H9 (cell line): ENCODE results near the gene MLNR. TPM values are rescaled to one million over a fixed set of nuclear protein-coding genes. Genes with fewer than 3 reads are reported as not detected.

Experiments used
- DNase-seq: peaks from one replicate; pipeline ENCODE4 v3.0.0-alpha.2; 2017
- H2AFZ ChIP-seq: one replicate; pipeline ENCODE4 v1.6.1; 2013; ENCODE audit warnings: mild to moderate bottlenecking, low read length, control low read depth, moderate library complexity
- H2AK5ac ChIP-seq: 2 replicates; pipeline ENCODE4 v1.6.1; 2013; ENCODE audit warnings: low read length, control low read depth, mixed read lengths; ENCODE audit not compliant: insufficient read length
- H2BK120ac ChIP-seq: one replicate; pipeline ENCODE4 v1.6.1; 2013; ENCODE audit warnings: low read depth, mild to moderate bottlenecking, low read length, control low read depth, inconsistent platforms; ENCODE audit not compliant: poor library complexity, severe bottlenecking
- H2BK12ac ChIP-seq: 2 replicates; pipeline ENCODE4 v1.6.1; 2013; ENCODE audit warnings: low read length, control low read depth, mixed read lengths, low read depth; ENCODE audit not compliant: insufficient read length
- H2BK15ac ChIP-seq: 2 replicates; pipeline ENCODE4 v1.6.1; 2013; ENCODE audit warnings: low read depth, low read length, control low read depth
- H2BK20ac ChIP-seq: one replicate; pipeline ENCODE4 v1.6.1; 2013; ENCODE audit warnings: low read depth, mild to moderate bottlenecking, low read length, control low read depth, inconsistent platforms; ENCODE audit not compliant: poor library complexity, severe bottlenecking
- H2BK5ac ChIP-seq: 2 replicates; pipeline ENCODE4 v1.6.1; 2013; ENCODE audit warnings: low read length, control low read depth, mixed read lengths; ENCODE audit not compliant: insufficient read length
- H3K14ac ChIP-seq: 2 replicates; pipeline ENCODE4 v1.6.1; 2013; ENCODE audit warnings: low read length, control low read depth; ENCODE audit not compliant: insufficient read depth
- H3K18ac ChIP-seq: 2 replicates; pipeline ENCODE4 v1.6.1; 2013; ENCODE audit warnings: low read depth, mild to moderate bottlenecking, mixed read lengths, low read length, control low read depth; ENCODE audit not compliant: insufficient read length
- H3K23ac ChIP-seq: 2 replicates; pipeline ENCODE4 v1.6.1; 2013; ENCODE audit warnings: low read length, control low read depth, mixed read lengths, low read depth; ENCODE audit not compliant: insufficient read length
- H3K23me2 ChIP-seq: 2 replicates; pipeline ENCODE4 v1.6.1; 2013; ENCODE audit warnings: low read depth, mild to moderate bottlenecking, mixed read lengths, low read length, control low read depth; ENCODE audit not compliant: insufficient read length, poor library complexity, severe bottlenecking
- H3K27ac ChIP-seq: 2 replicates; pipeline ENCODE4 v1.5.1; 2013; ENCODE audit warnings: low read length, control low read depth, mixed read lengths, low read depth; ENCODE audit not compliant: insufficient read length
- H3K27me3 ChIP-seq: 2 replicates; pipeline ENCODE4 v1.6.1; 2013; ENCODE audit warnings: low read length, control low read depth, inconsistent platforms; ENCODE audit not compliant: insufficient read depth
- H3K4ac ChIP-seq: 2 replicates; pipeline ENCODE4 v1.6.1; 2013; ENCODE audit warnings: low read depth, mild to moderate bottlenecking, control low read depth, inconsistent platforms, low read length, moderate library complexity
- H3K4me1 ChIP-seq: 2 replicates; pipeline ENCODE4 v1.6.1; 2013; ENCODE audit warnings: low read length, control low read depth, inconsistent platforms; ENCODE audit not compliant: insufficient read depth
- H3K4me2 ChIP-seq: 2 replicates; pipeline ENCODE4 v1.6.1; 2013; ENCODE audit warnings: low read length, control low read depth, mixed read lengths; ENCODE audit not compliant: insufficient read length, insufficient read depth
- H3K56ac ChIP-seq: 2 replicates; pipeline ENCODE4 v1.6.1; 2013; ENCODE audit warnings: low read depth, mild to moderate bottlenecking, mixed read lengths, low read length, control low read depth; ENCODE audit not compliant: insufficient read length
- H3K79me1 ChIP-seq: 2 replicates; pipeline ENCODE4 v1.6.1; 2013; ENCODE audit warnings: low read depth, mild to moderate bottlenecking, moderate library complexity, low read length, control low read depth, inconsistent platforms; ENCODE audit not compliant: insufficient read depth, poor library complexity, severe bottlenecking
- H3K79me2 ChIP-seq: 2 replicates; pipeline ENCODE4 v1.6.1; 2013; ENCODE audit warnings: low read length, control low read depth, inconsistent platforms; ENCODE audit not compliant: insufficient read depth
- H3K9ac ChIP-seq: 2 replicates; pipeline ENCODE4 v1.6.1; 2013; ENCODE audit warnings: low read length, control low read depth, mixed read lengths; ENCODE audit not compliant: insufficient read length; ENCODE audit errors: extremely low read depth
- H3K9me3 ChIP-seq: one replicate; pipeline ENCODE4 v1.6.1; 2013; ENCODE audit warnings: low read depth, low read length, inconsistent platforms; ENCODE audit not compliant: control insufficient read depth
- H3T11ph ChIP-seq: one replicate; pipeline ENCODE4 v1.6.1; 2013; ENCODE audit warnings: mild to moderate bottlenecking, low read length, control low read depth, inconsistent platforms
- H4K20me1 ChIP-seq: one replicate; pipeline ENCODE4 v1.6.1; 2013; ENCODE audit not compliant: control insufficient read depth, insufficient read length, insufficient read depth
- H4K5ac ChIP-seq: 2 replicates; pipeline ENCODE4 v1.6.1; 2013; ENCODE audit warnings: low read depth, mild to moderate bottlenecking, mixed read lengths, low read length, control low read depth; ENCODE audit not compliant: insufficient read length
- H4K8ac ChIP-seq: replicated peaks from 2 replicates; pipeline ENCODE4 v1.6.1; 2013; ENCODE audit warnings: low read length, control low read depth, mixed read lengths, low read depth; ENCODE audit not compliant: insufficient read length
- H4K91ac ChIP-seq: 2 replicates; pipeline ENCODE4 v1.6.1; 2013; ENCODE audit warnings: low read depth, mild to moderate bottlenecking, moderate library complexity, mixed read lengths, low read length, control low read depth; ENCODE audit not compliant: insufficient read length
- H3K27ac Mint-ChIP-seq, 3 experiments: 2 replicates in 2 of 3; 3 replicates in 1 of 3; pipeline ENCODE4 v1.8.0; 2020 to 2021; ENCODE audit warnings: mixed read lengths in 3 of 3, mild to moderate bottlenecking in 1 of 3, moderate library complexity in 1 of 3
- H3K27me3 Mint-ChIP-seq: 2 replicates; pipeline ENCODE4 v1.8.0; 2021; ENCODE audit warnings: low read depth, mild to moderate bottlenecking, moderate library complexity, mixed read lengths
- H3K36me3 Mint-ChIP-seq, 3 experiments: 2 replicates in 2 of 3; 3 replicates in 1 of 3; pipeline ENCODE4 v1.8.0; 2020 to 2021; ENCODE audit warnings: low read depth in 3 of 3, mixed read lengths in 3 of 3; ENCODE audit not compliant: insufficient read depth in 1 of 3
- H3K4me1 Mint-ChIP-seq, 2 experiments: 2 replicates each; pipeline ENCODE4 v1.8.0; 2020; ENCODE audit warnings: mixed read lengths in 2 of 2
- H3K4me3 Mint-ChIP-seq, 2 experiments: 2 replicates in 1 of 2; 3 replicates in 1 of 2; pipeline ENCODE4 v1.8.0; 2020 to 2021; ENCODE audit warnings: mild to moderate bottlenecking in 2 of 2, mixed read lengths in 2 of 2, moderate library complexity in 1 of 2
- H3K9me3 Mint-ChIP-seq, 2 experiments: 2 replicates in 1 of 2; 3 replicates in 1 of 2; pipeline ENCODE4 v1.8.0; 2020; ENCODE audit warnings: mild to moderate bottlenecking in 2 of 2, mixed read lengths in 2 of 2, moderate library complexity in 1 of 2
- CTCF ChIP-seq: fragments of 200-600 bp; sonication (generic); conservative IDR thresholded peaks from 3 replicates; pipeline ENCODE4 v1.8.0; 2021; ENCODE audit warnings: antibody characterized with exemption, mild to moderate bottlenecking
- WGBS: extraction: QIAGEN DNeasy Blood & Tissue Kit; methylation state at CpG from one replicate; pipeline ENCODE4 v1.1.7; 2013; ENCODE audit warnings: missing lambda C conversion rate, low lambda C conversion rate, mixed read lengths; ENCODE audit not compliant: insufficient read length; ENCODE audit errors: extremely low coverage; 5-methylcytosine and 5-hydroxymethylcytosine counted together
- total RNA-seq: library from RNA; stranded (reverse); gene quantifications from 2 replicates; pipeline ENCODE4 v1.2.1, GENCODE V29; 2021

The MLNR gene
- total RNA-seq, 1 experiment from 2014 or later = not detected

GRCh38 chr13:49185264-49185663, 34.9 kb upstream of the MLNR start:
- Histone ChIP-seq H3K14ac (no peak overlapping the region), H2BK15ac (no peak overlapping the region), H3K27me3 (no peaks in the 10 kb centered on the region), H3K4me1 (no peaks in the 10 kb centered on the region; the same call in 1 of the 2 replicates), H4K5ac (no peak overlapping the region), H4K20me1 (no peaks in the 10 kb centered on the region), H2BK20ac (no peak overlapping the region), H2AK5ac (no peak overlapping the region), H2BK5ac (no peak overlapping the region), H3K56ac (no peak overlapping the region), H3K4me2 (no peak overlapping the region), H3K23me2 (no peaks in the 10 kb centered on the region), H3K23ac (no peak overlapping the region), H3K18ac (no peak overlapping the region), H3K79me1 (no peaks in the 10 kb centered on the region), H3K4ac (no peak overlapping the region), H2BK120ac (no peak overlapping the region), H3T11ph (no peak overlapping the region), H2AFZ (no peak overlapping the region), H4K91ac (no peak overlapping the region), H3K79me2 (no peaks in the 10 kb centered on the region), H3K9ac (no peak overlapping the region), H2BK12ac (no peak overlapping the region), H3K9me3 (no peaks in the 10 kb centered on the region), H4K8ac (no peak overlapping the region), H3K27ac (no peak overlapping the region)
- DNase-seq = no peak
- H3K4me3 Mint-ChIP-seq = no peak overlapping the region
- no peak overlapping the region for H3K27ac Mint-ChIP-seq
- H3K4me1 Mint-ChIP-seq = peaks cover 4 to 10% of the 10 kb centered on the region in 2 experiments; a peak in 3 of 4 replicates
- H3K27me3 Mint-ChIP-seq = no peaks in the 10 kb centered on the region
- no peaks in the 10 kb centered on the region for H3K9me3 Mint-ChIP-seq
- WGBS = no CpG with 5 or more reads among the region's 1 CpG
- TF ChIP-seq CTCF = no peak
- H3K36me3 Mint-ChIP-seq = peaks cover 15 to 41% (median 32%) of the 10 kb centered on the region in 3 experiments; a peak in 6 of 7 replicates
